ENCODE measurements around the gene PPP1R9B.

DNA sequence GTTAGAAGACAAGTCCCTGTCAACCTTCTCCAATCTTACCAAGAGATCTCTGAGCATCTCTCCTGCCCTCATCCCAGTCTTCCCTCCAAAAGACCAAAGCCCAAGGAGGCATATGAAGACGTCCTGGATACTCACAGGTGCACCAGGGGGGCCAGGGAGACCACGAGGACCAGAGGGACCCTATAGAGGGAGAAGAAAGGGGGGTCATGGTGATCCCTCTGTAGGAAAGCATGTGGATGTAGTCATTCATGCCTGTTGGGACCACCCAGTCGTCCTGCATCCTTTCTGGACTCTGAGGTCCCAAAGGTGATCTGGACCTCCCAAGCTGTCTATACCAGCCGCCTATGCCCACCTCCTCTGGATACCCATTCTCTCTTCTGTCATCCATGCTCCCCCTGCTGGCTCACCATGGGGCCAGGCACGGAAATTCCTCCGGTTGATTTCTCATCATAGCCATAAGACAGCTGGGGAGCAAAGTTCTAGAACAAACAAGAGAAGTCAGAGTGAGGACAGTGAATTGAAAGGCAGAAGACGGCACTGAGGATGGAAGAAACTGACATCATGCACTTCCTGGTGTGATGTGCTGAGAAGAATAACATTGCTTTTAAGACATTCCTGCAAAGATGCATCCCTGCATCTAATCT is 47.7 kb upstream of the PPP1R9B start:
- TF ChIP-seq, protein P1, sequence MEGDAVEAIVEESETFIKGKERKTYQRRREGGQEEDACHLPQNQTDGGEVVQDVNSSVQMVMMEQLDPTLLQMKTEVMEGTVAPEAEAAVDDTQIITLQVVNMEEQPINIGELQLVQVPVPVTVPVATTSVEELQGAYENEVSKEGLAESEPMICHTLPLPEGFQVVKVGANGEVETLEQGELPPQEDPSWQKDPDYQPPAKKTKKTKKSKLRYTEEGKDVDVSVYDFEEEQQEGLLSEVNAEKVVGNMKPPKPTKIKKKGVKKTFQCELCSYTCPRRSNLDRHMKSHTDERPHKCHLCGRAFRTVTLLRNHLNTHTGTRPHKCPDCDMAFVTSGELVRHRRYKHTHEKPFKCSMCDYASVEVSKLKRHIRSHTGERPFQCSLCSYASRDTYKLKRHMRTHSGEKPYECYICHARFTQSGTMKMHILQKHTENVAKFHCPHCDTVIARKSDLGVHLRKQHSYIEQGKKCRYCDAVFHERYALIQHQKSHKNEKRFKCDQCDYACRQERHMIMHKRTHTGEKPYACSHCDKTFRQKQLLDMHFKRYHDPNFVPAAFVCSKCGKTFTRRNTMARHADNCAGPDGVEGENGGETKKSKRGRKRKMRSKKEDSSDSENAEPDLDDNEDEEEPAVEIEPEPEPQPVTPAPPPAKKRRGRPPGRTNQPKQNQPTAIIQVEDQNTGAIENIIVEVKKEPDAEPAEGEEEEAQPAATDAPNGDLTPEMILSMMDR (conservative IDR thresholded peaks at IDR 0.05) = peak; percentile 78
- TF ChIP-seq ZFX (IDR thresholded peaks at IDR 0.05) = no peak

Measured in C4-2B (cell line).